ENCODE data around the gene CRYL1. TPM values are rescaled to one million over a fixed set of nuclear protein-coding genes. Genes with fewer than 3 reads are reported as not detected.

CRYL1 gene
- total RNA-seq, 5 donors from 2014 or later (not counting 1 experiment from before 2014, with no cell fraction given): 12.3 to 21.5 (median 17.9) TPM

DNA sequence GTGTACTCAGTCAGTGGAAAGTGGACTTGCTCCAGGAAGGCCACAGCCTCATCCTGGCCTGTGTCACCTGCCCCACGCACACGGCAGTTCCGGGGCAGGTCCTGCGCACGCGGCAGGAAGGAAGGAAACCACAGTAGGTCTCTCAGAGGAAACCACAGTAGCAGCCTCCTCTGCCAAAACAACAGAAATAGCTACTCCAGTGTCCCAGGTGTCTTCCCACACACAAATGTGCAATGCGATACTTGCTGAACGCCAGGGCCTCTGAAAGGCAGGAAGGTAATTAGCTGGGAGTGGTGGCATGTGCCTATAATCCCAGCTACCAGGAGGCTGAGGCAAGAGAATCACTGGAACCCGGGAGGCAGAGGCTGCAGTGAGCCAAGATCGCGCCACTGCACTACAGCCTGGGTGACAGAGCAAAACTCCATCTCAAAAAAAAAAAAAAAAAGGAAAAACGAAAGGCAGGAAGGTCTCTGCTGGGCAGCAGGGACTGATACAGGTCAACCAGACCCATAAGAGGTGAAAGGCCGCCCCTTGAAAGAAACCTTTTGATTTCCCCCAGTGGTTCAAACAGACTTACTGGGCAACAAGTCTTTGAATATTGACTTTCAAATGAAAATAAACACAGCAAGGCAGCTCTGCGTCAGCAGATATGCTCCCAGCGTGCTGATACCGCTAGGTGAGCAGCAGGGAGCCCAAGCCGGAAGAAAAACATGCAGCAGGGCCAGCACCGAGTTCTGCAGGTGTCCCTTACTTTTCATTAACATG is 49.5 kb downstream of the CRYL1 start:
- CTCF ChIA-PET: interaction anchor here (0.6 to 1.3 kb wide), 12 partner anchors 12 to 352 kb away, joined by 3 to 7 read pairs (median 4); no protein-coding TSS in a partner anchor
- no peaks in the 10 kb centered on the region for H3K36me3 ChIP-seq (ENCODE audit: control insufficient read depth in 2 of 2, extremely low read depth in 1 of 2, insufficient read depth in 1 of 2, low read length in 1 of 2)
- peaks cover 23 to 36% of the 10 kb centered on the region in 2 experiments for H3K4me1 ChIP-seq (ENCODE audit: control insufficient read depth in 1 of 2, extremely low read depth in 1 of 2, insufficient read depth in 2 of 2, low read length in 2 of 2)
- Mint-ChIP-seq H3K9me3 (no peaks in the 10 kb centered on the region), H3K4me3 (peak overlapping the region; percentile 78 to 82 (median 79)), H3K27ac (peak overlapping the region; percentile 88 to 89), H3K36me3 (peaks cover 6% of the 10 kb centered on the region), H3K4me1 (peaks cover 48 to 68% (median 49%) of the 10 kb centered on the region in 3 donors), H3K27me3 (no peaks in the 10 kb centered on the region)
- H3K9me3 ChIP-seq: no peaks in the 10 kb centered on the region
- peak overlapping the region; percentile 83 for H3K27ac ChIP-seq (ENCODE audit: low read length)
- peak overlapping the region; percentile 48 to 55 for H3K4me3 ChIP-seq (ENCODE audit: control insufficient read depth in 1 of 2, extremely low read depth in 1 of 2, low read length in 1 of 2)
- POLR2A ChIA-PET: interaction anchor here (0.6 to 1.0 kb wide), 5 partner anchors 64 to 385 kb away, joined by 3 to 6 read pairs (median 3); no protein-coding TSS in a partner anchor
- DNase-seq (peak; percentile 45 to 97 (median 77)), ATAC-seq (replicated peaks in 1 of 4) (peak; percentile 94 to 98 (median 96))
- WGBS (ENCODE audit: insufficient coverage): 6% methylated on average over 7 of the region's 18 CpGs
- H3K27me3 ChIP-seq (replicated peaks in 1 of 2; ENCODE audit: control insufficient read depth in 2 of 2, extremely low read depth in 1 of 2, insufficient read depth in 2 of 2, low read length in 1 of 2): peaks cover 0 to 4% of the 10 kb centered on the region in 2 experiments

DNA sequence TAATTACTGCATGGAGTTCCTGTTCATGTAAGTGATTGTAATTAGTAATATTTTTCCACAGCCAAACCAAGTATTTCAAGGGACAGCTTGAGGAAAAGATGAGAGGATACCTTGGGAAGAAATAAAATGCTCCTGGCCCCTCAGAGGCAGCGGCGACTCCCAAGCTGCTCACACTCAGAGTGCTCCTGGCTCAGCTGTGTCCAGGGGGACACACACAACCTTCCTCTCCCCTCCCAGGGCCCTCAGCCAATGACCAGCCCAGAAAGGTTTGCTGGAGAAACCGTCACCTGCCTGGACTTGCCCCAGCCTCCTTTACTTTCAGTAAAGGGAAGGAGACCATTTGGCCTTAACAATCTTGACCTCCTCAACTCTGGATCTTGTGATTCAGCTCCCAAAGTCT is 51.1 kb downstream of the CRYL1 start:
- peaks cover 24 to 35% of the 10 kb centered on the region in 2 experiments for H3K4me1 ChIP-seq (ENCODE audit: control insufficient read depth in 1 of 2, extremely low read depth in 1 of 2, insufficient read depth in 2 of 2, low read length in 2 of 2)
- Mint-ChIP-seq H3K27ac (peak overlapping the region; percentile 49 to 89), H3K27me3 (no peaks in the 10 kb centered on the region), H3K4me3 (peak overlapping the region in 1 of 3 donors; percentile 39), H3K36me3 (peaks cover 6% of the 10 kb centered on the region), H3K9me3 (no peaks in the 10 kb centered on the region), H3K4me1 (peaks cover 45 to 60% (median 46%) of the 10 kb centered on the region in 3 donors)
- no peaks in the 10 kb centered on the region for H3K36me3 ChIP-seq (ENCODE audit: control insufficient read depth in 2 of 2, extremely low read depth in 1 of 2, insufficient read depth in 1 of 2, low read length in 1 of 2)
- H3K27me3 ChIP-seq (replicated peaks in 1 of 2; ENCODE audit: control insufficient read depth in 2 of 2, extremely low read depth in 1 of 2, insufficient read depth in 2 of 2, low read length in 1 of 2): peaks cover 0 to 4% of the 10 kb centered on the region in 2 experiments
- ChIA-PET POLR2A (interaction anchor here in 1 of 2 donors (0.6 kb wide), 1 partner anchor 487 kb away, joined by 15 read pairs; no protein-coding TSS in a partner anchor), CTCF (no interaction called here)
- H3K4me3 ChIP-seq (ENCODE audit: control insufficient read depth in 1 of 2, extremely low read depth in 1 of 2, low read length in 1 of 2): no peak overlapping the region
- no peak for DNase-seq
- no peaks in the 10 kb centered on the region for H3K9me3 ChIP-seq
- no peak for ATAC-seq (replicated peaks in 1 of 4)
- WGBS (ENCODE audit: insufficient coverage): 93% methylated on average over 3 of the region's 3 CpGs
- H3K27ac ChIP-seq (ENCODE audit: low read length): peak overlapping the region; percentile 83

DNA sequence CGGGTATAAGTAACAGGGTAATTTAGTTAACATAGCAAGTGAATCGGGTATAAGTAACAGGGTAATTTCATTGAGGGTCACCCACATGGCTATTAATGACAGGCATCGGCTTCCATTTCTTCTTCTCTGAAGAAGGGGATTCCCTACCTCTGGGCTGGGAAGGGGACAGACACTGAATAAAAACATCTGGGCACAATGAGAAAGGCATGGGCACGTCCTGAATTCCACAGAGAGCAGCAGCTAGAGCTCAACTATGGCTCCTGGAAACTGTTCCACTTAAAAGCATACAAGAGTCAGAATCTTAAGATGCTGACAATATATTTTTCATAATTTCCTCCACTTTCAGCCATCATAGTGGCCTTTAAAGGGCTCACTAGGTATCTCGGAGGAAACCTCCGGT is 51.8 kb downstream of the CRYL1 start:
- Histone ChIP-seq H3K4me1 (ENCODE audit: control insufficient read depth in 1 of 2, extremely low read depth in 1 of 2, insufficient read depth in 2 of 2, low read length in 2 of 2) (peaks cover 24 to 35% of the 10 kb centered on the region in 2 experiments), H3K27ac (ENCODE audit: low read length) (no peak overlapping the region), H3K4me3 (ENCODE audit: control insufficient read depth in 1 of 2, extremely low read depth in 1 of 2, low read length in 1 of 2) (no peak overlapping the region), H3K27me3 (replicated peaks in 1 of 2; ENCODE audit: control insufficient read depth in 2 of 2, extremely low read depth in 1 of 2, insufficient read depth in 2 of 2, low read length in 1 of 2) (peaks cover 0 to 4% of the 10 kb centered on the region in 2 experiments), H3K36me3 (ENCODE audit: control insufficient read depth in 2 of 2, extremely low read depth in 1 of 2, insufficient read depth in 1 of 2, low read length in 1 of 2) (no peaks in the 10 kb centered on the region), H3K9me3 (no peaks in the 10 kb centered on the region)
- 100% methylated on average over 2 of the region's 6 CpGs for WGBS (ENCODE audit: insufficient coverage)
- peak overlapping the region; percentile 29 to 89 for H3K27ac Mint-ChIP-seq
- H3K4me1 Mint-ChIP-seq: peaks cover 43 to 56% (median 44%) of the 10 kb centered on the region in 3 donors
- ATAC-seq (replicated peaks in 1 of 4) (no peak), DNase-seq (no peak)
- H3K9me3 Mint-ChIP-seq: no peaks in the 10 kb centered on the region
- H3K4me3 Mint-ChIP-seq: peak overlapping the region in 1 of 3 donors; percentile 39
- CTCF ChIA-PET: no interaction called here
- H3K27me3 Mint-ChIP-seq: no peaks in the 10 kb centered on the region
- peaks cover 9% of the 10 kb centered on the region for H3K36me3 Mint-ChIP-seq
- POLR2A ChIA-PET: interaction anchor here (0.6 to 0.7 kb wide), 2 partner anchors 62 to 487 kb away, joined by 3 to 15 read pairs; no protein-coding TSS in a partner anchor

DNA sequence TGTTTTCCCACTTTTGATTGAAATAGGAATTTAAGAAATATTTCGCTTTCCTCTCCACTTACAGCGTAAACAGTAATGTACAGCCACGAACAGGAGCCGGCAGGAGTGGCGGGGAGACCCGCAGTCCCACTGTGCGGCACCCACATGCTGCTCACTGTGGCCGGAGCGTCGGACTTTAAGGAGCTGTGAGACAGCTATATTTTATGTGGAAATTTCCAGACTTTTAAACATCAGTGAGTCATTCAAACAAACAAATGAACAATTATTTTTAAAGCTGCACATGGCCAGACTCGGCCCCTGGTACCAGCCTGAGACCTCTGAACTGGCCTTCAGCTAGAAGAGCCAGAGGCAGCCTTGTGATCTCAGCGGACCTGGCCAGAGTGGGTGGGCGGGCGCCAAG is 52.5 kb downstream of the CRYL1 start:
- peaks cover 15% of the 10 kb centered on the region for H3K36me3 Mint-ChIP-seq
- ChIA-PET CTCF (no interaction called here), POLR2A (interaction anchor here in 1 of 2 donors (0.7 kb wide), 1 partner anchor 61 kb away, joined by 3 read pairs; no protein-coding TSS in a partner anchor)
- no peak overlapping the region for H3K4me3 Mint-ChIP-seq
- no peak for DNase-seq
- H3K9me3 Mint-ChIP-seq: no peaks in the 10 kb centered on the region
- no peak for ATAC-seq (replicated peaks in 1 of 4)
- no peaks in the 10 kb centered on the region for H3K36me3 ChIP-seq (ENCODE audit: control insufficient read depth in 2 of 2, extremely low read depth in 1 of 2, insufficient read depth in 1 of 2, low read length in 1 of 2)
- H3K27ac Mint-ChIP-seq: peak overlapping the region; percentile 29 to 89
- peaks cover 41 to 53% (median 42%) of the 10 kb centered on the region in 3 donors for H3K4me1 Mint-ChIP-seq
- WGBS (ENCODE audit: insufficient coverage): 87% methylated on average over 3 of the region's 14 CpGs
- no peaks in the 10 kb centered on the region for H3K9me3 ChIP-seq
- no peak overlapping the region for H3K4me3 ChIP-seq (ENCODE audit: control insufficient read depth in 1 of 2, extremely low read depth in 1 of 2, low read length in 1 of 2)
- no peaks in the 10 kb centered on the region for H3K27me3 Mint-ChIP-seq
- peaks cover 0 to 4% of the 10 kb centered on the region in 2 experiments for H3K27me3 ChIP-seq (replicated peaks in 1 of 2; ENCODE audit: control insufficient read depth in 2 of 2, extremely low read depth in 1 of 2, insufficient read depth in 2 of 2, low read length in 1 of 2)
- peaks cover 24 to 35% of the 10 kb centered on the region in 2 experiments for H3K4me1 ChIP-seq (ENCODE audit: control insufficient read depth in 1 of 2, extremely low read depth in 1 of 2, insufficient read depth in 2 of 2, low read length in 2 of 2)
- no peak overlapping the region for H3K27ac ChIP-seq (ENCODE audit: low read length)

DNA sequence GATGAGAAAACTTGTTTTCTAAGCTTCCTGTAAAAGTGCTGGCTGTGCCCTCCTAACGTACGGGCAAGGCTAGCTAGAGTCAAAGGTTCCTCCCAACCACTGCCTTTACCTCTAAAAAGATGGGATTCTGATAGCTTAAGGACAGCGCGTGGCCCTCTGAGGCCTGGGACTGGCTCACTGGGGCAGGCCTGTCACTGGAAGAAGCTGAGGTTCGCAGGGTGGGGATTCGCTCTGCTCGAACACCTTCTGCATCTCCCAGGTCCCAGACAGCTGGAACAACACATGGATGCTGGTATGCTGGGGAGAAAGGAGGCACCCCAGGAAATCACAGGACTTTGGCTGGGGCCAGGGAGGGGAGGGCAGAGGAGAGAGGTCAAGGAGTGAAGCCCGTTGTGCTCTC is 53.1 kb downstream of the CRYL1 start:
- Histone ChIP-seq H3K27ac (ENCODE audit: low read length) (no peak overlapping the region), H3K4me3 (ENCODE audit: control insufficient read depth in 1 of 2, extremely low read depth in 1 of 2, low read length in 1 of 2) (no peak overlapping the region), H3K36me3 (ENCODE audit: control insufficient read depth in 2 of 2, extremely low read depth in 1 of 2, insufficient read depth in 1 of 2, low read length in 1 of 2) (no peaks in the 10 kb centered on the region), H3K27me3 (replicated peaks in 1 of 2; ENCODE audit: control insufficient read depth in 2 of 2, extremely low read depth in 1 of 2, insufficient read depth in 2 of 2, low read length in 1 of 2) (peaks cover 0 to 4% of the 10 kb centered on the region in 2 experiments), H3K4me1 (ENCODE audit: control insufficient read depth in 1 of 2, extremely low read depth in 1 of 2, insufficient read depth in 2 of 2, low read length in 2 of 2) (peaks cover 24 to 35% of the 10 kb centered on the region in 2 experiments), H3K9me3 (no peaks in the 10 kb centered on the region)
- no peak overlapping the region for H3K4me3 Mint-ChIP-seq
- ATAC-seq (replicated peaks in 1 of 4) (no peak), DNase-seq (no peak)
- CTCF ChIA-PET: no interaction called here
- H3K27ac Mint-ChIP-seq: no peak overlapping the region
- peaks cover 15% of the 10 kb centered on the region for H3K36me3 Mint-ChIP-seq
- 95% methylated on average over 3 of the region's 8 CpGs for WGBS (ENCODE audit: insufficient coverage)
- H3K4me1 Mint-ChIP-seq: peaks cover 41 to 55% (median 42%) of the 10 kb centered on the region in 3 donors
- no peaks in the 10 kb centered on the region for H3K27me3 Mint-ChIP-seq
- POLR2A ChIA-PET: no interaction called here
- H3K9me3 Mint-ChIP-seq: no peaks in the 10 kb centered on the region

DNA sequence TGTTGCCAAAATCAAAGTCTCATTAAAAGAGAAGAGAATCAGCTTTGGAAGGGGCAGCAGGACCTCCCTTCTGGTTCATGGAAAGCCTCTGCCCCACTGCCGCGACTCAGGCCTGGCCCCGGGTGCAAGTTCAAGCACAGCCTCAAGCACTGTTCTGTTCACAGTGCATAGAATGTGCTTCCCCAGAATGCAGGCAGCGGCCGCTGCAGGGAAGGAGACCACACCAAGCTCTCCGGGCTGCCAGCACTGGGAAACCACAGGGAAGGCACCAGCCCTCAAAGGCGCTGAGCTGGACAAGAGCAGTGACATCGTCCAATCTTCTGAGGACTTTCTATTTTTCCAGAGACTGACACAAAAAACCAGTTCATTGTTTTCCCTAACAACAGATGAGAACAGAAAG is 55.5 kb downstream of the CRYL1 start:
- CTCF ChIA-PET: no interaction called here
- no peak overlapping the region for H3K27ac Mint-ChIP-seq
- peaks cover 0 to 4% of the 10 kb centered on the region in 2 experiments for H3K27me3 ChIP-seq (replicated peaks in 1 of 2; ENCODE audit: control insufficient read depth in 2 of 2, extremely low read depth in 1 of 2, insufficient read depth in 2 of 2, low read length in 1 of 2)
- H3K4me3 Mint-ChIP-seq: no peak overlapping the region
- peaks cover 15% of the 10 kb centered on the region for H3K36me3 Mint-ChIP-seq
- peaks cover 10 to 12% of the 10 kb centered on the region in 2 experiments for H3K4me1 ChIP-seq (ENCODE audit: control insufficient read depth in 1 of 2, extremely low read depth in 1 of 2, insufficient read depth in 2 of 2, low read length in 2 of 2)
- 92% methylated on average over 5 of the region's 8 CpGs for WGBS (ENCODE audit: insufficient coverage)
- POLR2A ChIA-PET: interaction anchor here in 1 of 2 donors (0.6 kb wide), 1 partner anchor 94 kb away, joined by 3 read pairs; no protein-coding TSS in a partner anchor
- no peak overlapping the region for H3K27ac ChIP-seq (ENCODE audit: low read length)
- no peaks in the 10 kb centered on the region for H3K9me3 ChIP-seq
- ATAC-seq (replicated peaks in 1 of 4) (no peak), DNase-seq (no peak)
- no peaks in the 10 kb centered on the region for H3K9me3 Mint-ChIP-seq
- H3K27me3 Mint-ChIP-seq: no peaks in the 10 kb centered on the region
- peaks cover 18 to 35% (median 19%) of the 10 kb centered on the region in 3 donors for H3K4me1 Mint-ChIP-seq
- H3K36me3 ChIP-seq (ENCODE audit: control insufficient read depth in 2 of 2, extremely low read depth in 1 of 2, insufficient read depth in 1 of 2, low read length in 1 of 2): no peaks in the 10 kb centered on the region
- no peak overlapping the region for H3K4me3 ChIP-seq (ENCODE audit: control insufficient read depth in 1 of 2, extremely low read depth in 1 of 2, low read length in 1 of 2)

Data from T-cell (primary cell).